ENCODE results near the gene MARK2. TPM values are rescaled to one million over a fixed set of nuclear protein-coding genes. Genes with fewer than 3 reads are reported as not detected.

Gene MARK2
- total and polyA plus RNA-seq, 7 donors: 14.3 to 49.3 (median 24.6) TPM

- no peak overlapping the region for H3K4me3 ChIP-seq
- TF ChIP-seq EP300 (IDR thresholded peaks at IDR 0.05): no peak
- no peak for TF ChIP-seq CTCF (IDR thresholded peaks at IDR 0.05)
- TF ChIP-seq POLR2AphosphoS5 (IDR thresholded peaks at IDR 0.05): no peak
- TF ChIP-seq POLR2A (IDR thresholded peaks at IDR 0.05): no peak
- H3K9me3 ChIP-seq: no peaks in the 10 kb centered on the region
- intact Hi-C loops (cut with DNase I): loop anchor here (5.0 kb wide), 1 partner anchor 34 kb away; no protein-coding TSS in a partner anchor
- no peak for DNase-seq
- H3K27ac ChIP-seq: peak overlapping the region in 1 of 4 donors; percentile 5
- peaks cover 19 to 58% (median 29%) of the 10 kb centered on the region in 4 donors for H3K36me3 ChIP-seq
- WGBS, 2 donors: 90% methylated on average over 21 of the region's 21 CpGs
- H3K4me1 ChIP-seq: peaks cover 0 to 27% (median 24%) of the 10 kb centered on the region in 4 donors
- no peaks in the 10 kb centered on the region for H3K27me3 ChIP-seq
These were observed 69.1 kb downstream of the MARK2 start for GRCh38 chr11:63907808-63908530.

DNA sequence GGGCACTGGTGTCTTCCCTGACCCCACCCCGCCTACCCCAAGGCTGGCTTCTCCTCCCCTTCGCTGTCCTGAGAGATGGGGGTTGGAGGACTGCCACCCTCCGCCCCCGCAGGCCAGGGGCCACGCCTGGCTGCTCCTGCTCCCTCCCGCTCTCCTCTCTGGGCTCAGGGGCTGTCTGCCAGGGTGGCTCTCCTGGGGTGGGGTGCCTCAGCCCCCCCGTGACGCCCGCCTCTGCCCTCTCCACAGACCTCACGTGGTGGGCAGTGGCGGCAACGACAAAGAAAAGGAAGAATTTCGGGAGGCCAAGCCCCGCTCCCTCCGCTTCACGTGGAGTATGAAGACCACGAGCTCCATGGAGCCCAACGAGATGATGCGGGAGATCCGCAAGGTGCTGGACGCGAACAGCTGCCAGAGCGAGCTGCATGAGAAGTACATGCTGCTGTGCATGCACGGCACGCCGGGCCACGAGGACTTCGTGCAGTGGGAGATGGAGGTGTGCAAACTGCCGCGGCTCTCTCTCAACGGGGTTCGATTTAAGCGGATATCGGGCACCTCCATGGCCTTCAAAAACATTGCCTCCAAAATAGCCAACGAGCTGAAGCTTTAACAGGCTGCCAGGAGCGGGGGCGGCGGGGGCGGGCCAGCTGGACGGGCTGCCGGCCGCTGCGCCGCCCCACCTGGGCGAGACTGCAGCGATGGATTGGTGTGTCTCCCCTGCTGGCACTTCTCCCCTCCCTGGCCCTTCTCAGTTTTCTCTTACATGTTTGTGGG lies 69.9 kb downstream of the MARK2 start:
- Histone ChIP-seq H3K36me3 (peaks cover 13 to 50% (median 20%) of the 10 kb centered on the region in 4 donors), H3K9me3 (no peaks in the 10 kb centered on the region), H3K4me3 (no peak overlapping the region), H3K27me3 (no peaks in the 10 kb centered on the region), H3K27ac (peak overlapping the region in 3 of 4 donors; percentile 3 to 51 (median 28)), H3K4me1 (peaks cover 0 to 27% (median 24%) of the 10 kb centered on the region in 4 donors)
- WGBS, 2 donors: 88 to 93% methylated on average over 46 of the region's 46 CpGs
- intact Hi-C loops (cut with DNase I): loop anchor here (5.0 kb wide), 1 partner anchor 33 kb away; no protein-coding TSS in a partner anchor
- TF ChIP-seq POLR2AphosphoS5 (IDR thresholded peaks at IDR 0.05): no peak
- TF ChIP-seq POLR2A (IDR thresholded peaks at IDR 0.05): no peak
- no peak for TF ChIP-seq EP300 (IDR thresholded peaks at IDR 0.05)
- TF ChIP-seq CTCF (IDR thresholded peaks at IDR 0.05): no peak
- DNase-seq: no peak

GRCh38 chr11:63909591-63910506 lies 70.9 kb downstream of the MARK2 start:
- no peak for DNase-seq
- Histone ChIP-seq H3K36me3 (peaks cover 3 to 40% (median 10%) of the 10 kb centered on the region in 4 donors), H3K4me1 (peaks cover 0 to 27% (median 24%) of the 10 kb centered on the region in 4 donors), H3K27ac (peak overlapping the region in 3 of 4 donors; percentile 15 to 52 (median 23)), H3K27me3 (no peaks in the 10 kb centered on the region), H3K9me3 (no peaks in the 10 kb centered on the region), H3K4me3 (no peak overlapping the region)
- no peak for TF ChIP-seq POLR2AphosphoS5 (IDR thresholded peaks at IDR 0.05)
- TF ChIP-seq POLR2A (IDR thresholded peaks at IDR 0.05): no peak
- no peak for TF ChIP-seq EP300 (IDR thresholded peaks at IDR 0.05)
- TF ChIP-seq CTCF (IDR thresholded peaks at IDR 0.05): no peak
- intact Hi-C loops (cut with DNase I): loop anchor here (5.0 kb wide), 1 partner anchor 32 kb away; no protein-coding TSS in a partner anchor
- 71 to 84% methylated on average over 24 of the region's 24 CpGs for WGBS, 2 donors

- Histone ChIP-seq H3K36me3 (peaks cover 0 to 31% (median 5%) of the 10 kb centered on the region in 4 donors), H3K4me1 (peaks cover 0 to 34% (median 28%) of the 10 kb centered on the region in 4 donors), H3K27ac (no peak overlapping the region), H3K27me3 (no peaks in the 10 kb centered on the region), H3K9me3 (no peaks in the 10 kb centered on the region), H3K4me3 (no peak overlapping the region)
- 81 to 82% methylated on average over 9 of the region's 9 CpGs for WGBS, 2 donors
- intact Hi-C loops (cut with DNase I): no loop called here
- TF ChIP-seq POLR2A (IDR thresholded peaks at IDR 0.05): no peak
- no peak for TF ChIP-seq EP300 (IDR thresholded peaks at IDR 0.05)
- TF ChIP-seq CTCF (IDR thresholded peaks at IDR 0.05): no peak
- no peak for TF ChIP-seq POLR2AphosphoS5 (IDR thresholded peaks at IDR 0.05)
- DNase-seq: no peak
These were observed 71.8 kb downstream of the MARK2 start for GRCh38 chr11:63910675-63911074.

All from sigmoid colon (tissue), 7 donors.